ENCODE data around the gene ANKMY1.

- TF ChIP-seq, protein P1, sequence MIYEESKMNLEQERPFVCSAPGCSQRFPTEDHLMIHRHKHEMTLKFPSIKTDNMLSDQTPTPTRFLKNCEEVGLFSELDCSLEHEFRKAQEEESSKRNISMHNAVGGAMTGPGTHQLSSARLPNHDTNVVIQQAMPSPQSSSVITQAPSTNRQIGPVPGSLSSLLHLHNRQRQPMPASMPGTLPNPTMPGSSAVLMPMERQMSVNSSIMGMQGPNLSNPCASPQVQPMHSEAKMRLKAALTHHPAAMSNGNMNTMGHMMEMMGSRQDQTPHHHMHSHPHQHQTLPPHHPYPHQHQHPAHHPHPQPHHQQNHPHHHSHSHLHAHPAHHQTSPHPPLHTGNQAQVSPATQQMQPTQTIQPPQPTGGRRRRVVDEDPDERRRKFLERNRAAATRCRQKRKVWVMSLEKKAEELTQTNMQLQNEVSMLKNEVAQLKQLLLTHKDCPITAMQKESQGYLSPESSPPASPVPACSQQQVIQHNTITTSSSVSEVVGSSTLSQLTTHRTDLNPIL (CRISPR knock-in tag; IDR thresholded peaks at IDR 0.05; ENCODE audit: low read depth), result no peak
- no peak for TF ChIP-seq ARNTL (CRISPR knock-in tag; IDR thresholded peaks at IDR 0.05; ENCODE audit: borderline replicate concordance, low read depth)
- no peak for TF ChIP-seq ISL1 (CRISPR knock-in tag; IDR thresholded peaks at IDR 0.05)
- no peak for TF ChIP-seq PATZ1 (CRISPR knock-in tag; IDR thresholded peaks at IDR 0.05; ENCODE audit: borderline replicate concordance)
- TF ChIP-seq ZC3H10 (CRISPR knock-in tag; IDR thresholded peaks at IDR 0.05), result no peak
- no peak for TF ChIP-seq RARB (CRISPR knock-in tag; IDR thresholded peaks at IDR 0.05)
- no peak for TF ChIP-seq ZNF565 (CRISPR knock-in tag; conservative IDR thresholded peaks at IDR 0.05; ENCODE audit: low read depth)
- TF ChIP-seq ESRRG (CRISPR knock-in tag; IDR thresholded peaks at IDR 0.05), result no peak
- no peak for TF ChIP-seq ZFP3 (CRISPR knock-in tag; IDR thresholded peaks at IDR 0.05)
- TF ChIP-seq ZFP30 (CRISPR knock-in tag; IDR thresholded peaks at IDR 0.05), result no peak
- no peak for TF ChIP-seq TCF4 (CRISPR knock-in tag; IDR thresholded peaks at IDR 0.05; ENCODE audit: borderline replicate concordance)
- TF ChIP-seq PPARA (CRISPR knock-in tag; IDR thresholded peaks at IDR 0.05; ENCODE audit: borderline replicate concordance), result no peak
- no peak for TF ChIP-seq TOX (CRISPR knock-in tag; IDR thresholded peaks at IDR 0.05; ENCODE audit: borderline replicate concordance)
Observed at GRCh38 chr2:240600451-240600961, 42.7 kb upstream of the ANKMY1 start.
